Measurements from ENCODE around the gene CACNA2D1. TPM values are rescaled to one million over a fixed set of nuclear protein-coding genes. Genes with fewer than 3 reads are reported as not detected.

Gene CACNA2D1
- total RNA-seq, 4 donors from 2014 or later: 41.8 to 125 (median 56.2) TPM

GRCh38 chr7:82382276-82382675 is 61.3 kb downstream of the CACNA2D1 start:
- no peak for TF ChIP-seq CTCF (IDR thresholded peaks at IDR 0.05; ENCODE audit: low read depth)

- TF ChIP-seq CTCF (IDR thresholded peaks at IDR 0.05; ENCODE audit: low read depth): no peak
Measured at GRCh38 chr7:82376739-82377138, 66.8 kb downstream of the CACNA2D1 start.

DNA sequence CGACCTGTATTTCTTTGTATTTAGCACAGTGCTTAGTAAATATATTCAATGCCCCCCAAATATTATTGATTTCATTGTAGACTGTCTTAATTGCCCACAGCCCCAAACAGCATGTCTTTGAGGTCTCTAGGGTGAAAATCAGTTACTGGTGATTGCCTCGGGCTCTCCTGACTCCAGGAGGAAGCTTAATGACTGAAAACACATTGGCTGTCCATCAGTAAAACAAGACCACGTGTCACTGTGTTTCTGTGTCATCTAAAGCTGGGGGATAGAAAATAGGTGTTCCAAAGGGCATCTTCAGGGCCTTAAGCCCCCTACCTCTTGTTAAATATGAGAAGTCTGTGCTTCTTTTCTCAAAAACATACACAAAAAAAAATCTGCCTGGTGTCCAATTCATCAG is 67.9 kb downstream of the CACNA2D1 start:
- TF ChIP-seq CTCF (IDR thresholded peaks at IDR 0.05; ENCODE audit: low read depth): no peak

DNA sequence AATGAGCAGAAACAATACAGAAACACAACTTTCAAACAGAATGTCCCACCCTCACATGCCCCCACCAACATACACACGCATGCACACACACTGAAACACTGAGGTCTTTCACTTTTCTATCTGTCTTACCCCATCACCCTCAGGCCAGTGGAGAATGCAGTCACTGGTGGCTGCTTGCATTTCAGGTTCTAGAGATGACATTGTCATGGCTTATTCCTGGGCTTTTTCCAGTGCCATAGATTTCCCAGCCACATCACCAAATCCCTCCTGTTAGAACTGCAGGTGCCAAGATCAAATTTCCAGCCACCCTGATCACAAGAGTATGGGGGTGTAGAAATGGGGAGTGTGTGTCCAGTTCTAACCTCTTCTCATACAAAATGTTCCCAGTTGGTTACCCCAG is 68.4 kb downstream of the CACNA2D1 start:
- no peak for TF ChIP-seq CTCF (IDR thresholded peaks at IDR 0.05; ENCODE audit: low read depth)

GRCh38 chr7:82373926-82374635 is 69.5 kb downstream of the CACNA2D1 start:
- no peak for TF ChIP-seq CTCF (IDR thresholded peaks at IDR 0.05; ENCODE audit: low read depth)

DNA sequence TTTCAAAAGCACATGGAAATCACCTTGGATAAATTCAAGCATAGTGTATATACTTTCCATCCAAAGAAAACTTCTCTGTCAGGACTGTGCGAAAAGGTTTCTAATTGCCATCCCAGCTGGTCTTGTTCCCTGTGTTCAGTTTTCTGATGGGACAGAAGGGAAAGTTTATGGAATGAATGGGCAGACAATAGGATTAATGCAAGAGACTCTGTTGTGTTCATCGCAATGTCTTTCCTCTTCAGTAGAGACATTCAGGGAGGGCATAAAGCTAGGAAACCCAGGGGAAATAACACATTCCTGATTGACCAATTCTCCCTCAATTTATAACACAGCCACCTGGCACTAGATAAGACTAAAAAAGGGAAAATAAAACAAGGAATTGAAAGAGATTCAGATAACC is 78.9 kb downstream of the CACNA2D1 start:
- no peak for TF ChIP-seq CTCF (IDR thresholded peaks at IDR 0.05; ENCODE audit: low read depth)

GRCh38 chr7:82364048-82364447 is 79.5 kb downstream of the CACNA2D1 start:
- no peak for TF ChIP-seq CTCF (IDR thresholded peaks at IDR 0.05; ENCODE audit: low read depth)
